SK-N-MC (cell line): Measurements from ENCODE around the gene HSPH1.

ENCODE experiments used
- EZH2 ChIP-seq: fragments of 200-600 bp; sonication (generic); IDR thresholded peaks from one replicate; pipeline ENCODE4 v1.6.1; 2017; ENCODE audit warnings: antibody characterized with exemption
- POLR2AphosphoS5 ChIP-seq: IDR thresholded peaks from 2 replicates; pipeline ENCODE4 v1.6.1; 2012; ENCODE audit warnings: mild to moderate bottlenecking, low read depth, low read length, borderline replicate concordance

DNA sequence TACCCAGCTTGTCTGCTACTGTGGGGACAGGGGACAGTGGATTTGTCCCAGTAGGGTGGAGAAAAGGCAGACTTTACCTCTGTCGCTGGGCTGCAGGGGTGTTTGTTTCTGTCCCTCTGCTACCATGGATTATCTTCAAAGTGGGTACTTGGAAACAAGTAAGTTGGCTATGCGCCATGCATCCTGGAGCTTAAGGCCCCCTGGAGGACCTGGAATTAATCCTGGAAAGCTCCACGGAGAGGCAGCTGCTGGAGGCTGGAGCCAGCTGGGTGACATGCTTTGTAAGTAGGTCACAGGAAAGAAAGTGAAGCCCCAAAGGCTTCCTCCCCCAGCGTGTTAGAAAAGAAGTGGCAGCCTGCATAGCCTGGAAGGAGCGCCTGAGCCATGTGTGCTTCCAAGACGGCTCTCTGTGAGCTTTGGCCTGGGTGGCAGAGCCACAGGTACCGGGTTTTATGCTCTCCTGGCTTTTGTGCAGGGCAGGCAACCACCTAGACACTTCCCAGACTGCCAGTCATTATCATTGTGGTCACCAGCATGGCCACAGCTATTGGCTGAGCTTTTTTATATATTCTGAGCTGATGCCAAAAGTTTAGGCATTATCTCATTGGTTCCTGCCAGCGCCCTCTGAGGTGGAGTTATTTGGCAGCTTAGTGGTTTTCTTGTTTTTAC is 47.6 kb upstream of the HSPH1 start:
- TF ChIP-seq EZH2 (no peak), POLR2AphosphoS5 (no peak)
